Suprapubic skin (tissue), 4 donors: Measurements from ENCODE around the gene MCM8. TPM values are rescaled to one million over a fixed set of nuclear protein-coding genes. Genes with fewer than 3 reads are reported as not detected.
A peak's percentile ranks its signal among the peaks of the same experiment; 100 is the strongest.

Experiments
- DNase-seq, 2 donors: peaks; one replicate each; pipeline ENCODE4 v3.0.0-alpha.2; 2019; ENCODE audit warnings: low spot score in 2 of 2
- H3K27ac ChIP-seq: fragments of 200-600 bp; sonication (generic); one replicate; pipeline ENCODE4 v1.5.1; 2019
- H3K27me3 ChIP-seq: fragments of 200-600 bp; sonication (generic); one replicate; pipeline ENCODE4 v1.5.1; 2019
- H3K36me3 ChIP-seq: fragments of 200-600 bp; sonication (generic); one replicate; pipeline ENCODE4 v1.5.1; 2019
- H3K4me1 ChIP-seq: fragments of 200-600 bp; sonication (generic); one replicate; pipeline ENCODE4 v1.5.1; 2019
- H3K4me3 ChIP-seq: fragments of 200-600 bp; sonication (generic); one replicate; pipeline ENCODE4 v1.5.1; 2019; ENCODE audit warnings: mild to moderate bottlenecking
- H3K9me3 ChIP-seq: fragments of 200-600 bp; sonication (generic); one replicate; pipeline ENCODE4 v1.5.1; 2019
- CTCF ChIP-seq, 2 donors: fragments of 200-600 bp in 1 of 2; fragments of 450-650 bp in 1 of 2; sonication (generic) in 1 of 2; IDR thresholded peaks; one replicate each; pipeline ENCODE4 v1.5.1; 2016 to 2019; ENCODE audit warnings: antibody characterized with exemption in 2 of 2, mild to moderate bottlenecking in 1 of 2, moderate library complexity in 1 of 2
- EP300 ChIP-seq: sonication (generic); formaldehyde crosslinking; IDR thresholded peaks from one replicate; pipeline ENCODE4 v1.6.1; 2017; ENCODE audit warnings: antibody characterized with exemption
- POLR2A ChIP-seq, 2 donors: fragments of 450-650 bp; IDR thresholded peaks; one replicate each; pipeline ENCODE4 v1.6.1; 2017; ENCODE audit warnings: antibody characterized with exemption in 2 of 2, mild to moderate bottlenecking in 2 of 2, moderate library complexity in 2 of 2
- POLR2AphosphoS5 ChIP-seq, 3 donors: sonication (generic); formaldehyde crosslinking; IDR thresholded peaks; one replicate each; pipeline ENCODE4 v1.6.1; 2017; ENCODE audit warnings: antibody characterized with exemption in 3 of 3
- WGBS: methylation state at CpG from one replicate; pipeline ENCODE4 v1.1.5; 2018; 5-methylcytosine and 5-hydroxymethylcytosine counted together
- total RNA-seq, 4 donors: library from RNA; depleted of rRNA; stranded (reverse); fragments of >200 nt; gene quantifications; one replicate each; pipeline ENCODE4 v1.1.0, GENCODE V29; 2016

The MCM8 gene
- total RNA-seq, 4 donors from 2014 or later = 4.0 to 6.8 (median 4.8) TPM

GRCh38 chr20:5996765-5997164, 46.3 kb downstream of the MCM8 start:
- H3K4me1 ChIP-seq = peaks cover 3% of the 10 kb centered on the region
- TF ChIP-seq EP300 (no peak), CTCF (IDR thresholded peaks at IDR 0.05) (no peak)
- no peaks in the 10 kb centered on the region for H3K27me3 ChIP-seq
- H3K27ac ChIP-seq = no peak overlapping the region
- DNase-seq = no peak
- 85% methylated on average over 1 of the region's 1 CpG for WGBS
- H3K4me3 ChIP-seq = no peak overlapping the region
- peaks cover 20% of the 10 kb centered on the region for H3K36me3 ChIP-seq
- H3K9me3 ChIP-seq = no peaks in the 10 kb centered on the region

- peaks cover 17% of the 10 kb centered on the region for H3K36me3 ChIP-seq
- no peaks in the 10 kb centered on the region for H3K27me3 ChIP-seq
- TF ChIP-seq CTCF (IDR thresholded peaks at IDR 0.05) = no peak
- no peak for TF ChIP-seq POLR2AphosphoS5 (IDR thresholded peaks at IDR 0.05)
- TF ChIP-seq POLR2A (IDR thresholded peaks at IDR 0.05) = no peak
- TF ChIP-seq EP300 = no peak
- 98% methylated on average over 9 of the region's 9 CpGs for WGBS
- no peak overlapping the region for H3K4me3 ChIP-seq
- H3K27ac ChIP-seq = no peak overlapping the region
- H3K4me1 ChIP-seq = peaks cover 2% of the 10 kb centered on the region
- no peaks in the 10 kb centered on the region for H3K9me3 ChIP-seq
- no peak for DNase-seq
Observed at GRCh38 chr20:5999783-6000182, 49.3 kb downstream of the MCM8 start.

- Histone ChIP-seq H3K27me3 (no peaks in the 10 kb centered on the region), H3K36me3 (peaks cover 9% of the 10 kb centered on the region), H3K27ac (no peak overlapping the region), H3K4me3 (no peak overlapping the region), H3K9me3 (no peaks in the 10 kb centered on the region), H3K4me1 (peaks cover 10% of the 10 kb centered on the region)
- no peak for DNase-seq
- 82% methylated on average over 8 of the region's 8 CpGs for WGBS
- TF ChIP-seq POLR2AphosphoS5 (IDR thresholded peaks at IDR 0.05) (no peak), EP300 (no peak), CTCF (IDR thresholded peaks at IDR 0.05) (no peak), POLR2A (IDR thresholded peaks at IDR 0.05) (no peak)
Observed at GRCh38 chr20:6000871-6001270, 50.4 kb downstream of the MCM8 start.

GRCh38 chr20:6006603-6006949, 56.1 kb downstream of the MCM8 start:
- Histone ChIP-seq H3K27me3 (no peaks in the 10 kb centered on the region), H3K36me3 (peaks cover 15% of the 10 kb centered on the region), H3K27ac (peak overlapping the region; percentile 86), H3K9me3 (no peaks in the 10 kb centered on the region), H3K4me1 (peaks cover 35% of the 10 kb centered on the region), H3K4me3 (peak overlapping the region; percentile 84)
- no peak for DNase-seq
- under 1% methylated on average over 10 of the region's 10 CpGs for WGBS
- TF ChIP-seq CTCF (IDR thresholded peaks at IDR 0.05) = no peak
- TF ChIP-seq EP300 = no peak
- no peak for TF ChIP-seq POLR2A (IDR thresholded peaks at IDR 0.05)
- TF ChIP-seq POLR2AphosphoS5 (IDR thresholded peaks at IDR 0.05) = no peak

GRCh38 chr20:6007094-6007528, 56.7 kb downstream of the MCM8 start:
- DNase-seq = no peak
- H3K27ac ChIP-seq = no peak overlapping the region
- 7% methylated on average over 4 of the region's 4 CpGs for WGBS

More at GRCh38 chr20:6007094-6007528, 56.7 kb downstream of the MCM8 start:
- TF ChIP-seq POLR2AphosphoS5 (IDR thresholded peaks at IDR 0.05) (no peak), POLR2A (IDR thresholded peaks at IDR 0.05) (no peak), CTCF (IDR thresholded peaks at IDR 0.05) (no peak), EP300 (no peak)
- peaks cover 20% of the 10 kb centered on the region for H3K36me3 ChIP-seq
- peaks cover 35% of the 10 kb centered on the region for H3K4me1 ChIP-seq
- H3K27me3 ChIP-seq = no peaks in the 10 kb centered on the region
- peak overlapping the region; percentile 84 for H3K4me3 ChIP-seq
- no peaks in the 10 kb centered on the region for H3K9me3 ChIP-seq
